IPS-15b (cell line): ENCODE results near the gene ATXN2.

ENCODE experiments used
- H3K27me3 ChIP-seq: one replicate; pipeline ENCODE4 v1.6.1; 2013; ENCODE audit warnings: low read length; ENCODE audit not compliant: control insufficient read depth, insufficient read depth
- H3K36me3 ChIP-seq: one replicate; pipeline ENCODE4 v1.6.1; 2013; ENCODE audit warnings: low read length; ENCODE audit not compliant: control insufficient read depth, insufficient read depth
- H3K4me1 ChIP-seq: one replicate; pipeline ENCODE4 v1.6.1; 2013; ENCODE audit warnings: mild to moderate bottlenecking, low read length; ENCODE audit not compliant: control insufficient read depth, insufficient read depth
- H3K4me3 ChIP-seq: one replicate; pipeline ENCODE4 v1.5.1; 2013; ENCODE audit warnings: low read depth, low read length
- H3K9ac ChIP-seq: one replicate; pipeline ENCODE4 v1.6.1; 2013; ENCODE audit warnings: low read depth, mild to moderate bottlenecking, low read length
- H3K9me3 ChIP-seq: one replicate; pipeline ENCODE4 v1.6.1; 2013; ENCODE audit warnings: mild to moderate bottlenecking, low read length; ENCODE audit not compliant: control insufficient read depth, insufficient read depth

The ATXN2 gene

DNA sequence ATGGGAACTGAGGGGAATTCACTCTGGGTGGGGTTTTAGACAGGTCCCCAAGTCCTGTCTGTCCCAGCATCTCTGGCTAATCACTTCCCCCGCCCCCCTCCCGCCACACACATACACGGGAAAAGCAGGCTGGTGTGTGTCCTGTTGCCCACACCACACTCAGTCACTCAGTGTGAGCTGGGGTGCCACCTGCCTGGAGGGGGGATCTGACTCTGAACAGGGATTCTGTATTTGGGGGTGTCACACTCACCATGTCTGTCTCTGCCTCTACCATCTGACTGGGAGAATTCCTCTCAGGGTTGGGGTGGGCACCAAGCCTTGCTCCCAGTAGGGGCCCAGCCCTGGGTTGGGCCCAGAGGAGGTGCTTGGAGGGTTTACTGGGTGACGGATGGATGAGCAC, 162.3 kb downstream of the ATXN2 start:
- Histone ChIP-seq H3K36me3 (peaks cover 12% of the 10 kb centered on the region), H3K27me3 (no peaks in the 10 kb centered on the region), H3K4me3 (no peak overlapping the region), H3K9ac (no peak overlapping the region), H3K4me1 (peaks cover 15% of the 10 kb centered on the region), H3K9me3 (no peaks in the 10 kb centered on the region)

DNA sequence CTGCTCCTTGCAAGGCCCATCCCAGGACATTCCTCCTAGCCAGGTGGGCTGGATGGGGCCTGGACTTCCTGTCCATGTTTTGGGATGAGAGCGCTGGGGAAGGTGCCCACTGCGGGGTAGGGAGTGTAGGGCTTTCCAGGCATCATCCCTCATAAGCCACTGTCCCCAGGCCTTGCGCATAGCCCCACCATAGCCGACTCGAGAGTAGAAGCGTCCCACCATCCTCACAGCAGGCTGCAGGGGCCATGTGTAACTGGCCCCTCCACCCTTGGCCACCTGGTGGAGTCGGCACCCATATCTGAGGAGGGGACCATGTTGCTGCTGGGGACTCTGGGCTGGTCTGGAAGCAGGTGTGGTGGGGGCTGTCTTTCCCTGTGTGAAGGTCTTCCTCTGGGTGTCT, 162.8 kb downstream of the ATXN2 start:
- peaks cover 15% of the 10 kb centered on the region for H3K4me1 ChIP-seq
- H3K9ac ChIP-seq: no peak overlapping the region
- H3K4me3 ChIP-seq: no peak overlapping the region
- H3K27me3 ChIP-seq: no peaks in the 10 kb centered on the region
- no peaks in the 10 kb centered on the region for H3K9me3 ChIP-seq
- H3K36me3 ChIP-seq: peaks cover 12% of the 10 kb centered on the region

DNA sequence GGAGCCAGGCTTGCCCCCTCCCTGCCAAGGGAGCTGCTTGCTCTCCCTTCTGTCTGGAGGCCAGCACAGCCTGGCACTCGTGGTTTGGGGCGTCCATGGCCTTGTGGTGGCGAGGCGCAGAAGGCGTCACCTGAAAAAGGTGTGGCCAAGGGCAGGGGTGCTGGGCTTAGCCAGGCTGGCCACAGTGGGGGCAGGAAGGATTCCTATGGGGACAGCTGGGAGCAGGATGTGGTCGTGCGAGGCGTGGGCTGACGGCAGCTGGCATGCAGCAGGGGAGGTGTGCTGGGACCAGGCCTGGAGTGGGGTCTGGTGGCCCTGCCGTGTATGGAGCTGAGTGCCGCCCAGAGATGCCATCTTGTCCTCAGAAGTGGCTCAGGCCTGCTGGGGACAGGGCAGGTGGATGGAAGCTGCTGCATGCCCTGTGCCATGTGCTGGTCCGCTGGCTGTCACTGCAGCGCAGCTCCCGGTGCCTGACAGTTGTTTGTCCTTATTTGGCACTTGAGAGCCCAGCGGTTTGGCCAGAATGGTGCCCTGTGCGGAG, 163.4 kb downstream of the ATXN2 start:
- H3K9ac ChIP-seq: no peak overlapping the region
- H3K9me3 ChIP-seq: no peaks in the 10 kb centered on the region
- peaks cover 12% of the 10 kb centered on the region for H3K36me3 ChIP-seq
- peaks cover 15% of the 10 kb centered on the region for H3K4me1 ChIP-seq
- H3K27me3 ChIP-seq: no peaks in the 10 kb centered on the region
- no peak overlapping the region for H3K4me3 ChIP-seq

DNA sequence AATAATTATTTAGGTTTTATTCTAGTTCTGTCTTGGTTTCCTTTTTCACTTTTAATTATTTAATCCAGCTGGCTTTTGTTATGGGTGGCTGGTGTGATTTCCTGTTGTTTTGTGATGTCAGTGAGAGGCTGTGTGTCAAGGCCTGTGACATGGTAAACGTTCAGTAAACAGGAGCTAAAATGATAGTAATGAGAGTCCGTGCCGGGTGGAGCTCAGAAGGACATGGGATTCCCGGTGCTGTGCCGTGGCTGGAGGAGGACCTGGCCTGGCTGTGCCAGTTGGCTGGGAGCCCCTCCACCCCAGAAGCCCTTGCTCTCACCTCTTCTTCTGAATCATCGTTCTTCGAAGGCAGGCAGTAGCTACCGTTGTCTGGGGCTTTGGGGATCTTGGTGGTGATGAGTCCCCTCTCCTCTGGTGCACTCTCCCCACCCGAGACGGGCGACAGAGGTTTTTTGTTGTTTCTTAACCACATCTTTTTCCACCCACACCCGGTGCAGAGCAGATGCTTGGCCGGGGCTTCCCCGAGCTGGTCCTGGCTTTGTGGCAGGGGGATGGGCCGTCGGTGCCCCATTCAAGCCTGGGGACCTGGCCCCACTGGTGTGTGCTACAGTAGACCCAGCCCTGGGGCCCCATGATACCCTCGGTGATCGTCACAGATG, 164.3 kb downstream of the ATXN2 start:
- peaks cover 11% of the 10 kb centered on the region for H3K36me3 ChIP-seq
- H3K9me3 ChIP-seq: no peaks in the 10 kb centered on the region
- peaks cover 18% of the 10 kb centered on the region for H3K4me1 ChIP-seq
- H3K9ac ChIP-seq: no peak overlapping the region
- H3K27me3 ChIP-seq: no peaks in the 10 kb centered on the region
- no peak overlapping the region for H3K4me3 ChIP-seq

DNA sequence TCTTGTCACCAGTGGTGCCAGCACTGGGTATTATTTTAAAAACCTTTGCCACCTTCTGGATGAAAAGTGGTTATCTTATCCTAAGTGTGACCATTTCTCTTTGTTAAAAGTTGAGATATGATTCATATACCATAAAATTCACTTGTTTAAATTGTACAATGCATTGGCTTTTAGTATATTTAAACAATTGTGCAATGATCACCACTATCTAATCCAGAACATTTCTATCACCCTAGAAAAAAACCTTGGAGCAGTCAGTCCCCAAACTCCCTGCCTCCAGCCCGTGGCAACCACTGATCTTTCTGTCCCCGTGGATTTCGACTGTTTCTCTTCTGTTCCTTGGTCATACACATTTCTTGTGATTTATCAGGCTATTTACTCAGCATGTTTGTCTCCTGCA, 165.1 kb downstream of the ATXN2 start:
- no peaks in the 10 kb centered on the region for H3K27me3 ChIP-seq
- peaks cover 11% of the 10 kb centered on the region for H3K36me3 ChIP-seq
- H3K9ac ChIP-seq: no peak overlapping the region
- no peaks in the 10 kb centered on the region for H3K9me3 ChIP-seq
- no peak overlapping the region for H3K4me3 ChIP-seq
- H3K4me1 ChIP-seq: peaks cover 18% of the 10 kb centered on the region

DNA sequence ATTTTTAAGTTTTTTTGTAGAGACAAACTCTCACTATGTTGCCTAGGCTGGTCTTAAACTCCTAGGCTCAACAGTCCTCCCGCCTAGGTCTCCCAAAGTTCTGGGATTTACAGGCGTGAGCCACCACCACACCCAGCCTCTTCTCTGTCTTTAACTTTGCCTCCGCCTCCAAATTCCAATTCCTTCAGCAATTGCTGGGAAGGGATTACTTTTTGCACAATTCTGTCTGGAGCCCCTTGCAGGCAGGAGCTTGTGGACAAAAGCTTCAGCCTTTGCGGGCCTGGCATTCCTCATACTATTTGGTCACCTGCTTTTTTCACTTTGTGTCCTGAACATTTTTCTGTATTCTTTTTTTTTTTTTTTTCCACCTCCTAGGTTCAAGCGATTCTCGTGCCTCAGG, 167.3 kb downstream of the ATXN2 start:
- no peaks in the 10 kb centered on the region for H3K9me3 ChIP-seq
- peaks cover 8% of the 10 kb centered on the region for H3K36me3 ChIP-seq
- no peaks in the 10 kb centered on the region for H3K27me3 ChIP-seq
- H3K4me1 ChIP-seq: peaks cover 14% of the 10 kb centered on the region
- H3K4me3 ChIP-seq: no peak overlapping the region
- no peak overlapping the region for H3K9ac ChIP-seq

DNA sequence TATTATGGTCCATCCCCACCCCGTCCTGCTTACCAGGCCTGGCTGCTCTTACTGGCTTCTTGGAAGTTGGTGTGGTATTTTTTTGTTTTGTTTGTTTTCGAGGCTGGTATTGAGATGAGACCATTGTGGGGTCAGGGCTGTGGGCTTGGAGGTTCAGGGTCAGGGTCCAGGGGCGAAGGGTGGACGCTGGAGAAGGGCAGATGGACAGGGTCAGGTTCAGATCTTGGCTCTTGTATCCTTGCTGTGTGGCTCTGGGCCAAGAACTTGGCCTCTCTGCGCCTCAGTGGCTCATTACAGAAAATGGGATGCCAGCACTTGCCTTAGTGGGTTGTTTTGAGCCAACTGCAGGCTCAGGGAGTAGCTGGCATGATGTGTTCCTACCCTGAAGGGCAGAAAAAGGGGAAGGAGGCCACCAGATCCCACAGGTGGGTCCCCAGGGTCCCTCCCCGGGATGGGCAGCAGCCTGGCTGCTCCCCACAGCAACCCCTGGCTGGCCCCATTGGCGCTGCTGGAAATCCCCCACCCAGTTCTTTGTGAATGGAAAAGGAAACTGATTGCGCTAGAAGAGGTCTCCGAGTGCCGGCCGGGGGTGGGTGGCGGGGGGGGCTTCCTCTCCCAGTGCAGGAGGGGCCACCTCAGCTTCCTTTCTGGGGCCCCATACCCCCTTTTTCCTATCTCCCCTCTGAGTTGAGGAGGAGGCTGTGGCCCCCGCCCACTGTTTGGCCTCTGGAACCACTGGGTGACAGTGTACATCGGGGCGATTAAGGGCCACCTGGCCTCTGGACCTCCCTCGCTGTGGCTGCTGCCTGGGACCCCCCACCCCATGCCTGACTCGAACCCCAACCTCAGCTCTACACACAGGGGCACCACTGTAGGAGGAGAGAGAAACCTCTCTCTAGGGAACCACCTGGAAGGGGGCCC, 168.4 kb downstream of the ATXN2 start:
- Histone ChIP-seq H3K36me3 (peaks cover 4% of the 10 kb centered on the region), H3K4me3 (no peak overlapping the region), H3K9ac (peak overlapping the region; percentile 26), H3K4me1 (peaks cover 10% of the 10 kb centered on the region), H3K9me3 (no peaks in the 10 kb centered on the region), H3K27me3 (no peaks in the 10 kb centered on the region)

DNA sequence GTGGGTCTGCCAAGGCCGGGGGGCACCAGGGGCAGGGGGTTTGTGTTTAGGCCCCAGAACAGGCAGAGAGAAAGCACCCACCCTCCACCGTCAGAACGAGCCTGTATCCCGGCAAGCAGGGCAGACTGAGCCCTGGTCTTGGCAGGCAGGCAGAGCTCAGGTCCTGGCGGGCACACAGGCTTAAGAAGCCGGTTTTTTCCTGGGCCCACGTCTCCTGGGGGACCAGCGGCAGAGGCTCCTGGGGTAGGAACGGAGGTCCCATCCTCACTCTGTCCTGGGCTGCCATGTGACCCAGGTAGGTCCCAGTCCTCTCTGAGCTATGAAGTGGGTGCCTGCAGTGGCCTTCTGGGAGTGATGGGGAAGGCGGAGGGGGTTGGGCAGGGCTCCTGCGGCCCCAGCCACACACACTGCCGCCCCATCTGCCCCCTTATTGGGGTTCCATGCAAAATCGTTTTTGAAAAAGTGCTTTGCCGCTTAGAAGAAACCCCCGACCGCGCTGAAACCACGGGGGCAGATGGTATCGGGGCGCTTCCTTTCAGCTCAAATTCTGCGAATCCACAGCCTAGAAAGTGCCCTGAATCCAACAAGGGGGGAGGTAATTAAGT, 169.2 kb downstream of the ATXN2 start:
- H3K4me3 ChIP-seq: no peak overlapping the region
- H3K36me3 ChIP-seq: peaks cover 5% of the 10 kb centered on the region
- H3K4me1 ChIP-seq: peaks cover 10% of the 10 kb centered on the region
- H3K9ac ChIP-seq: no peak overlapping the region
- no peaks in the 10 kb centered on the region for H3K9me3 ChIP-seq
- H3K27me3 ChIP-seq: no peaks in the 10 kb centered on the region

DNA sequence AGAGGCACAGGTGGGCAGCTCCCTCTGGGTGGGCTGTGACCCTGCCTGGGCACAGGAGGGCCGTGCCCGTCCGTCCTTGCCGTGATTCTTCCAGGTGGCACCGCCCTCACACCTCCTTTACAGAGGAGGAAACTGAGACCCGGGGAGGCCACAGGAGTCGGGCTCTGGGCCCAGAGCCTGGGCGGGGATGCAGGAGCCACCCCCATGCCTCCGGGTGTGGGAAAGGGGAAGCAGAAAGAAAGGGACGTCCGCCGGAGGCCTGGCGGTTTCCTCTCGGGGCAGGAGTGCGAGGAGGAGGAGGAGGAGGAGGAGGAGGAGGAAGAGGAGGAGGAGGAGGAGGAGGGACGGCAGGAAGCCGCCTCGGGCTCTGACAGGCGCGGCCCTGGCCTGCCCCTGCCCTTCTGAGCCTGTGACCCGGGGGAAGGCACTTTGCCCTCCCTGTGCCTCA, 170.4 kb downstream of the ATXN2 start:
- H3K27me3 ChIP-seq: no peaks in the 10 kb centered on the region
- H3K9me3 ChIP-seq: no peaks in the 10 kb centered on the region
- H3K4me3 ChIP-seq: no peak overlapping the region
- peaks cover 8% of the 10 kb centered on the region for H3K4me1 ChIP-seq
- H3K9ac ChIP-seq: no peak overlapping the region
- peaks cover 7% of the 10 kb centered on the region for H3K36me3 ChIP-seq

DNA sequence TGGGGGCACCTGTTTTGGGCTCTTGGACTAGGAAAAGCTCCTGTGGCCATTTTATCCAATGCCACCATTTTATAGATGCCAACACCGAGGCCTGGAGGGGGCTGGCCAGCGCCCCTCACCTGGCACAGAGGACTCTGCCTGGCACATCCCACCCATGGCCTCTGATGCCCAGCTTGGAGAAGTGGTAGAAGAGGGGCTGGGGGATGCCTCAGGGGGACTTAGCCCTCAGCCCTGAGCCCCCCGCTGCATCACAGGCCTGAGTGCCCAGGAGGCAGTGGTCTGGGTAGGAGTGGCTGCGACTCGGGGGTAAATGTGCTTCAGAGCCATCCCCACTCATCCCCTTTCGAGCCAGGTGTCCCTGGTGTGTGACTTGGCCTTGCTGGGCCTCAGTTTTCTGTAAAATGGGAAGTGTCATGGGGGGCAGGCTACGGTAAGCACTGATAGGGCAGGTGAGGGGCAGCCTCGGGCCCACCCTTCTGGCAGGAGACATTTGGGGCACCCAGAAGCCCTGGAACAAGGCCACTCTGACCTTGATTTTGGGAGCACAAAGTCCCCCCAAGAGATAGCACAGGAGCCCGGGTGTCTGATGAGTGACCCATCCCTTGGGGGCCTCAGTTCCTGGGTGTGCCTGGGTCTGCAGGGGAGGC, 170.9 kb downstream of the ATXN2 start:
- Histone ChIP-seq H3K36me3 (peaks cover 7% of the 10 kb centered on the region), H3K27me3 (no peaks in the 10 kb centered on the region), H3K9me3 (no peaks in the 10 kb centered on the region), H3K4me3 (no peak overlapping the region), H3K9ac (no peak overlapping the region), H3K4me1 (peaks cover 8% of the 10 kb centered on the region)

DNA sequence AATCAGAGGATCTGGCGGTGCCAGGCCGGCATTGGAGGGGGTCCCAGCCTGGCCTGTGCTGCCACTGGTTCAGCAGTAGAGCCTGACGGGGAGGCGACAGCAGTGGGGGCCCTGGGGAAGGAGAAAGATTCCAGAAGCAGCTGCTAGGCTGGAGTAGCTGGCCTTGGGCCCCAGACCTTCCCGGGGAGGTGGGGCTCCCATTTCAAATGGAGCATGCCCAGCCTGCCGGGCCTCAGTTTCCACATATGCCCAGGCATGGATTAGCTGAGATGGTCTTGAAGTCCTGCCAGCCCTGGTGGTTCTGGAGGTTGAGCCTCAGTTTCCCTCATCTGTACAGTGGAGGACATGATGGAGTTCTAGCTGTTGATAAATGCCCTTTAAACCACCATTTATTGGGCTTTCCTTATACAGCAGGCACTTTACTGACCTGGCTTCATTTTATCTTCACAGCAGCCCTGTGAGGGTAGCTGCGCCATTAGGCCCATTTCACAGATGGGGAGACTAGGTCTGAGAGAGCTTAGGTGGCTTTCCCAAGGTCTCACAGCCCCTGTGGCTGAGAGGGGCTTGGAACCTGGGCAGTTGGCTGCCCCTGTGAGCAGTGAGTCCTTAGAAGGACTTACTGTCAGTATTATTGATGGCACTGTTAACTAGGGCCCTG, 171.6 kb downstream of the ATXN2 start:
- Histone ChIP-seq H3K9me3 (no peaks in the 10 kb centered on the region), H3K4me1 (peaks cover 8% of the 10 kb centered on the region), H3K4me3 (no peak overlapping the region), H3K36me3 (peaks cover 7% of the 10 kb centered on the region), H3K27me3 (no peaks in the 10 kb centered on the region), H3K9ac (no peak overlapping the region)
